K562 (cell line): Measurements from ENCODE around the gene PFKL.

ENCODE experiments used
- EP300 ChIP-seq: IDR thresholded peaks from 2 replicates; pipeline ENCODE4 v1.6.1; 2012; ENCODE audit warnings: low read length, improper control_type of control experiment
- ESRRA ChIP-seq: fragments of 450-650 bp; IDR thresholded peaks from 2 replicates; pipeline ENCODE4 v1.6.1; 2014; ENCODE audit warnings: low read depth, mild to moderate bottlenecking, moderate library complexity, borderline replicate concordance
- MYC ChIP-seq, 2 experiments: fragments of 250-450 bp in 1 of 2; sonication (Bioruptor Pico) in 1 of 2; IDR thresholded peaks; 2 replicates each; pipeline versions ENCODE4 v1.5.1 to v1.6.1; 2012 to 2021; ENCODE audit warnings: low read depth in 2 of 2, borderline replicate concordance in 1 of 2, improper control_type of control experiment in 1 of 2, low read length in 1 of 2, mild to moderate bottlenecking in 1 of 2, moderate library complexity in 1 of 2
- NR3C1 ChIP-seq: sonication (generic); formaldehyde crosslinking; IDR thresholded peaks from 2 replicates; pipeline ENCODE4 v1.8.1; 2022; ENCODE audit warnings: missing genetic modification reagents
- ZNF121 ChIP-seq: sonication (generic); formaldehyde crosslinking; conservative IDR thresholded peaks from 2 replicates; pipeline ENCODE4 v1.8.0; 2022; ENCODE audit warnings: missing genetic modification reagents
- TF ChIP-seq, protein P1 (sequence below), 2 experiments: fragments of 450-650 bp; IDR thresholded peaks; 2 replicates each; pipeline ENCODE4 v1.6.1; 2016

DNA sequence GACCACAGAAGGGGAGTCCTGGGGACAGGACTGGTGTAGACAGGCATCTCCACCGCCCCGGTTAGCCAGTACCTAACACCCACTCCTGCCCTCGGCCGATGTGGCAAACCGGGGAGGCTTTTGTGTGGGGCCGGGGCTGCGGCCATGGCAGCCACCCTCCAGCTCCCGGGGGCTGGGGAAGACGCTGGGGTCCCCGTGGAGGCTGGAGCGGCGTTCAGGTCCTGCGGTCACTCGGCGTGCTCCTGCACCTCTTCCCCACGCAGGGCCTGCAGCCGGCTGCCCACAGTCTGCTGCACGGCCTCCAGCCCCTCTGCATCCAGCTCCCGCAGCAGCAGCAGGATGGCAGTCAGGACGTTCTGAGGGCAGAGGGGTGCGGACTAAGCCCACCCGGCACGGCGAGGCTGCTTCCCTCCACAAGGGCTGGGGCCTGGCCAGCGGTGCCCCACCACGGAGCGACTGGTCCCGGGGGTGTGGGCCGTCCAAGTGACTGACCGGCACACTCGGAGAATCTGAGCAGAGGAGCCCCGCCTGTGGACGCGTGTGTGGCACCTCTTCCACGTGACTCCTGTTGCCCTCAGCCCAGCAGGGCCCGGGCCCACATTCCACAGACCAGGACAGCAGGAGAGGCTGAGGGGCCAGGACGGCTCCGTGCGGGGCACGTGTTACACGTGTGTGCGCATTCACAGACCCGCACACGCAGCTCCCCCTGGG is 30.3 kb downstream of the PFKL start:
- no peak for TF ChIP-seq MYC (IDR thresholded peaks at IDR 0.05; ENCODE audit: low read depth, low read length)
- TF ChIP-seq MYC (CRISPR knock-in tag; IDR thresholded peaks at IDR 0.05; ENCODE audit: borderline replicate concordance, low read depth): no peak
- TF ChIP-seq ESRRA: no peak
- no peak for TF ChIP-seq EP300
- no peak for TF ChIP-seq NR3C1 (CRISPR knock-in tag)
- TF ChIP-seq ZNF121: no peak
- TF ChIP-seq, protein P1, sequence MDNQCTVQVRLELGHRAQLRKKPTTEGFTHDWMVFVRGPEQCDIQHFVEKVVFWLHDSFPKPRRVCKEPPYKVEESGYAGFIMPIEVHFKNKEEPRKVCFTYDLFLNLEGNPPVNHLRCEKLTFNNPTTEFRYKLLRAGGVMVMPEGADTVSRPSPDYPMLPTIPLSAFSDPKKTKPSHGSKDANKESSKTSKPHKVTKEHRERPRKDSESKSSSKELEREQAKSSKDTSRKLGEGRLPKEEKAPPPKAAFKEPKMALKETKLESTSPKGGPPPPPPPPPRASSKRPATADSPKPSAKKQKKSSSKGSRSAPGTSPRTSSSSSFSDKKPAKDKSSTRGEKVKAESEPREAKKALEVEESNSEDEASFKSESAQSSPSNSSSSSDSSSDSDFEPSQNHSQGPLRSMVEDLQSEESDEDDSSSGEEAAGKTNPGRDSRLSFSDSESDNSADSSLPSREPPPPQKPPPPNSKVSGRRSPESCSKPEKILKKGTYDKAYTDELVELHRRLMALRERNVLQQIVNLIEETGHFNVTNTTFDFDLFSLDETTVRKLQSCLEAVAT (IDR thresholded peaks at IDR 0.05): no peak
